SK-N-SH (cell line): ENCODE data around the gene FLT4.

ENCODE experiments used
- CHD2 ChIP-seq: fragments of 150-350 bp; IDR thresholded peaks from 2 replicates; pipeline ENCODE4 v1.6.1; 2018; ENCODE audit warnings: low read length; ENCODE audit not compliant: partially characterized antibody
- CTCF ChIP-seq: fragments of 200-600 bp; sonication (generic); IDR thresholded peaks from 2 replicates; pipeline ENCODE4 v1.6.1; 2017; ENCODE audit warnings: antibody characterized with exemption, mild to moderate bottlenecking, moderate library complexity
- EP300 ChIP-seq, 2 experiments: IDR thresholded peaks; 2 replicates each; pipeline versions ENCODE4 v1.4.0 to v1.6.1; 2012; ENCODE audit warnings: borderline replicate concordance in 1 of 2, low read depth in 1 of 2, low read length in 1 of 2
- GABPA ChIP-seq: IDR thresholded peaks from 2 replicates; pipeline ENCODE4 v1.4.0; 2012; ENCODE audit warnings: low read depth, mild to moderate bottlenecking
- MAX ChIP-seq: IDR thresholded peaks from 2 replicates; pipeline ENCODE4 v1.4.0; 2012; ENCODE audit warnings: low read depth
- MXI1 ChIP-seq: IDR thresholded peaks from 2 replicates; pipeline ENCODE4 v1.6.1; 2012; ENCODE audit warnings: mild to moderate bottlenecking, low read depth, low read length, improper control_type of control experiment
- POLR2AphosphoS5 ChIP-seq: IDR thresholded peaks from 2 replicates; pipeline ENCODE4 v1.6.1; 2012; ENCODE audit warnings: low read depth, low read length
- RAD21 ChIP-seq: IDR thresholded peaks from 2 replicates; pipeline ENCODE4 v1.6.1; 2012; ENCODE audit warnings: mild to moderate bottlenecking, low read length
- REST ChIP-seq: IDR thresholded peaks from 2 replicates; pipeline ENCODE4 v1.6.1; 2012; ENCODE audit warnings: mild to moderate bottlenecking, low read depth, low read length, moderate library complexity
- RFX5 ChIP-seq: IDR thresholded peaks from 2 replicates; pipeline ENCODE4 v1.6.1; 2012; ENCODE audit warnings: mild to moderate bottlenecking, improper control_type of control experiment, low read length
- RXRA ChIP-seq: IDR thresholded peaks from 2 replicates; pipeline ENCODE4 v1.4.0; 2012; ENCODE audit warnings: low read depth, mild to moderate bottlenecking, borderline replicate concordance
- SMC3 ChIP-seq: IDR thresholded peaks from 2 replicates; pipeline ENCODE4 v1.6.1; 2012; ENCODE audit warnings: low read depth, low read length, improper control_type of control experiment
- USF2 ChIP-seq: fragments of 150-350 bp; IDR thresholded peaks from 2 replicates; pipeline ENCODE4 v1.6.1; 2017; ENCODE audit warnings: antibody characterized with exemption, low read length, low read depth, borderline replicate concordance

- TF ChIP-seq CTCF (no peak), REST (no peak), MAX (no peak), POLR2AphosphoS5 (no peak), EP300 (IDR thresholded peaks at IDR 0.05; ENCODE audit: borderline replicate concordance in 1 of 2, low read depth in 1 of 2, low read length in 1 of 2) (no peak), RXRA (no peak), MXI1 (no peak), RAD21 (no peak), USF2 (no peak), GABPA (no peak), RFX5 (no peak), CHD2 (no peak), SMC3 (no peak)
Measured at GRCh38 chr5:180609386-180609785, 40.0 kb downstream of the FLT4 start.
